HepG2 (cell line): ENCODE measurements around the gene MTR. TPM values are rescaled to one million over a fixed set of nuclear protein-coding genes. Genes with fewer than 3 reads are reported as not detected.
A peak's percentile ranks its signal among the peaks of the same experiment; 100 is the strongest.

Experiments used
- ATAC-seq: fragments of 200-7000 bp; cut with Tn5 transposase; 3 replicates; pipeline ENCODE4 v1.9.1; 2020; ENCODE audit warnings: mild to moderate bottlenecking, moderate library complexity
- BruUV-seq: library from RNA; stranded (reverse); fragments of 400-500 nt; replicated peaks from 2 replicates; lab custom pipeline; 2021; lab: Mats Ljungman, UMichigan
- CTCF ChIA-PET: fragments of 300-600 bp; formaldehyde crosslinking; extraction: SDS; loops from one replicate; lab custom pipeline; 2021; ENCODE audit warnings: low total read pairs, inconsistent platforms, low intra/inter-chr PET ratio; lab: Yijun Ruan, JAX
- POLR2A ChIA-PET: fragments of 350-600 bp; sonication (Branson Sonifier 250); formaldehyde crosslinking; loops from one replicate; lab custom pipeline; 2020; ENCODE audit warnings: antibody characterized with exemption, inconsistent platforms; lab: Yijun Ruan, JAX
- DNase-seq: peaks from one replicate; pipeline ENCODE4 v3.0.0-alpha.2; 2015; ENCODE audit warnings: low spot score
- FAIRE-seq: peaks from 3 replicates; lab custom pipeline; 2011; peaks lifted over from hg19 to GRCh38; lab: Jason Lieb, UNC
- H2AFZ ChIP-seq: one replicate; pipeline ENCODE4 v1.6.1; 2011; ENCODE audit warnings: low read length, inconsistent platforms
- H3K27ac ChIP-seq: fragments of 300-600 bp; 3 replicates; pipeline ENCODE4 v1.8.0; 2011; ENCODE audit warnings: mixed run types, mild to moderate bottlenecking, mixed read lengths, low read length, inconsistent platforms; ENCODE audit not compliant: insufficient read depth; ENCODE audit errors: extremely low read length
- H3K27me3 ChIP-seq, 2 experiments: fragments of 200-600 bp in 1 of 2; 2 replicates in 1 of 2; 3 replicates in 1 of 2; pipeline versions ENCODE4 v1.6.0 to v1.8.0; 2011; ENCODE audit warnings: low read length in 2 of 2, mild to moderate bottlenecking in 2 of 2, moderate library complexity in 2 of 2, inconsistent platforms in 1 of 2; ENCODE audit not compliant: insufficient read depth in 2 of 2, control insufficient read depth in 1 of 2
- H3K36me3 ChIP-seq, 2 experiments: fragments of 200-600 bp in 1 of 2; replicated peaks in 1 of 2; 2 replicates in 1 of 2; 3 replicates in 1 of 2; pipeline versions ENCODE4 v1.5.1 to v1.8.0; 2011; ENCODE audit warnings: low read length in 2 of 2, inconsistent platforms in 1 of 2; ENCODE audit not compliant: insufficient read depth in 2 of 2, control insufficient read depth in 1 of 2
- H3K4me1 ChIP-seq: 2 replicates; pipeline ENCODE4 v1.5.1; 2012; ENCODE audit warnings: low read length, inconsistent platforms; ENCODE audit not compliant: insufficient read depth
- H3K4me2 ChIP-seq: 2 replicates; pipeline ENCODE4 v1.6.0; 2011; ENCODE audit warnings: low read depth, low read length, inconsistent platforms
- H3K4me3 ChIP-seq, 3 experiments: fragments of 200-600 bp in 1 of 3; sonication (generic), shearing (Covaris generic) in 1 of 3; replicated peaks in 1 of 3; 2 replicates each; pipeline ENCODE4 v1.5.1; 2011 to 2016; ENCODE audit warnings: low read length in 3 of 3, inconsistent platforms in 2 of 3, low read depth in 2 of 3, mild to moderate bottlenecking in 2 of 3, control low read depth in 1 of 3, mixed read lengths in 1 of 3; ENCODE audit not compliant: insufficient read depth in 1 of 3
- H3K79me2 ChIP-seq: one replicate; pipeline ENCODE4 v1.6.1; 2011; ENCODE audit warnings: low read length, inconsistent platforms; ENCODE audit not compliant: insufficient read depth
- H3K9ac ChIP-seq: 2 replicates; pipeline ENCODE4 v1.6.0; 2011; ENCODE audit warnings: mild to moderate bottlenecking, low read depth, low read length, inconsistent platforms; ENCODE audit not compliant: insufficient read depth
- H3K9me3 ChIP-seq: 2 replicates; pipeline ENCODE4 v1.5.1; 2012; ENCODE audit warnings: mild to moderate bottlenecking, low read length
- H4K20me1 ChIP-seq: 2 replicates; pipeline ENCODE4 v1.6.0; 2011; ENCODE audit warnings: inconsistent platforms, mild to moderate bottlenecking, low read length, moderate library complexity; ENCODE audit not compliant: insufficient read depth
- HOXD1 ChIP-seq: sonication (generic); formaldehyde crosslinking; IDR thresholded peaks from 2 replicates; pipeline ENCODE4 v1.5.0; 2020; ENCODE audit warnings: missing genetic modification reagents
- KAT2B ChIP-seq: fragments of 150-350 bp; IDR thresholded peaks from 2 replicates; pipeline ENCODE4 v1.6.1; 2014; ENCODE audit warnings: low read depth, low read length, borderline replicate concordance
- MAFF ChIP-seq: IDR thresholded peaks from 2 replicates; pipeline ENCODE4 v1.6.1; 2011; ENCODE audit warnings: low read depth, low read length, improper control_type of control experiment
- MAFK ChIP-seq, 2 experiments: IDR thresholded peaks in 1 of 2; conservative IDR thresholded peaks in 1 of 2; 2 replicates each; pipeline ENCODE4 v1.6.1; 2011; ENCODE audit warnings: improper control_type of control experiment in 2 of 2, low read length in 2 of 2
- MATR3 ChIP-seq: sonication (generic); formaldehyde crosslinking; IDR thresholded peaks from 2 replicates; pipeline ENCODE4 v1.4.0; 2020; ENCODE audit warnings: missing genetic modification reagents
- SAFB2 ChIP-seq: sonication (generic); formaldehyde crosslinking; IDR thresholded peaks from 2 replicates; pipeline ENCODE4 v1.5.1; 2020; ENCODE audit warnings: missing genetic modification reagents, low read depth, mild to moderate bottlenecking, borderline replicate concordance
- SIX4 ChIP-seq: sonication (generic); formaldehyde crosslinking; IDR thresholded peaks from 2 replicates; pipeline ENCODE4 v1.4.0; 2020; ENCODE audit warnings: missing genetic modification reagents
- ZBTB21 ChIP-seq: sonication (generic); formaldehyde crosslinking; IDR thresholded peaks from 2 replicates; pipeline ENCODE4 v1.4.0; 2020; ENCODE audit warnings: missing genetic modification reagents
- ZNF33A ChIP-seq: sonication (generic); formaldehyde crosslinking; IDR thresholded peaks from 2 replicates; pipeline ENCODE4 v1.5.1; 2020; ENCODE audit warnings: missing genetic modification reagents, mild to moderate bottlenecking, moderate library complexity, borderline replicate concordance
- WGBS: methylation state at CpG from one replicate; pipeline ENCODE4 v1.1.6; 2017; ENCODE audit warnings: low lambda C conversion rate; 5-methylcytosine and 5-hydroxymethylcytosine counted together
- in situ Hi-C: cut with HindIII; loops from 2 replicates; pipeline ENCODE4 v1.10.0; 2017; ENCODE audit warnings: low pct_unique_long_range_greater_than_20kb; ENCODE audit not compliant: extremely low pct_ligation_motif_present
- intact Hi-C: fragments of 100-400 bp; cut with micrococcal nuclease; formaldehyde crosslinking; loops from one replicate; pipeline ENCODE4 v1.10.0; 2022; ENCODE audit not compliant: unreplicated experiment
- polyA plus RNA-seq, 8 experiments: library from polyadenylated mRNA; depleted of rRNA in 3 of 8; stranded (reverse) in 7 of 8; unstranded in 1 of 8; fragments of >200 nt; fragmentation: Illumina TruSeq in 4 of 8; extraction: Trizol in 4 of 8; gene quantifications; 2 replicates each; pipeline versions ENCODE4 v1.2.1 to v1.2.3, GENCODE V29; 2011 to 2016; ENCODE audit warnings: low read depth in 4 of 8, missing spikeins in 1 of 8, mixed read lengths in 1 of 8; ENCODE audit not compliant: insufficient read depth in 1 of 8
- total RNA-seq, 5 experiments: library from RNA; depleted of rRNA; stranded (reverse); fragments of >200 nt; fragmentation: Illumina TruSeq; extraction: Trizol; gene quantifications; 2 replicates each; pipeline ENCODE4 v1.2.3, GENCODE V29; 2016; ENCODE audit warnings: low read depth in 1 of 5
- TF ChIP-seq, protein P1 (sequence below): sonication (generic); formaldehyde crosslinking; conservative IDR thresholded peaks from 2 replicates; pipeline ENCODE4 v1.4.0; 2020; ENCODE audit warnings: missing genetic modification reagents

The MTR gene
- total and polyA plus RNA-seq, 2 of the 13 experiments (the other 11 are each of a cell fraction or from before 2014, with no cell fraction given): 16.3 to 36.1 TPM

- WGBS: 97% methylated on average over 4 of the region's 4 CpGs
- H3K27ac ChIP-seq: no peak overlapping the region
- no peak overlapping the region for H2AFZ ChIP-seq
- no peak overlapping the region for H3K4me3 ChIP-seq
- H3K9ac ChIP-seq: no peak overlapping the region
- H3K36me3 ChIP-seq: peaks cover 15 to 75% of the 10 kb centered on the region in 2 experiments
- H3K4me1 ChIP-seq: peaks cover 19% of the 10 kb centered on the region
- no peaks in the 10 kb centered on the region for H4K20me1 ChIP-seq
- no peaks in the 10 kb centered on the region for H3K79me2 ChIP-seq
- BruUV-seq: no TSS peak
- DNase-seq: no peak
- no peaks in the 10 kb centered on the region for H3K9me3 ChIP-seq
- no peak overlapping the region for H3K4me2 ChIP-seq
- no peak for ATAC-seq
- in situ Hi-C loops: no loop called here
- CTCF ChIA-PET: no interaction called here
- intact Hi-C loops: no loop called here
- no peaks in the 10 kb centered on the region for H3K27me3 ChIP-seq
- no peak for FAIRE-seq
- TF ChIP-seq, protein P1, sequence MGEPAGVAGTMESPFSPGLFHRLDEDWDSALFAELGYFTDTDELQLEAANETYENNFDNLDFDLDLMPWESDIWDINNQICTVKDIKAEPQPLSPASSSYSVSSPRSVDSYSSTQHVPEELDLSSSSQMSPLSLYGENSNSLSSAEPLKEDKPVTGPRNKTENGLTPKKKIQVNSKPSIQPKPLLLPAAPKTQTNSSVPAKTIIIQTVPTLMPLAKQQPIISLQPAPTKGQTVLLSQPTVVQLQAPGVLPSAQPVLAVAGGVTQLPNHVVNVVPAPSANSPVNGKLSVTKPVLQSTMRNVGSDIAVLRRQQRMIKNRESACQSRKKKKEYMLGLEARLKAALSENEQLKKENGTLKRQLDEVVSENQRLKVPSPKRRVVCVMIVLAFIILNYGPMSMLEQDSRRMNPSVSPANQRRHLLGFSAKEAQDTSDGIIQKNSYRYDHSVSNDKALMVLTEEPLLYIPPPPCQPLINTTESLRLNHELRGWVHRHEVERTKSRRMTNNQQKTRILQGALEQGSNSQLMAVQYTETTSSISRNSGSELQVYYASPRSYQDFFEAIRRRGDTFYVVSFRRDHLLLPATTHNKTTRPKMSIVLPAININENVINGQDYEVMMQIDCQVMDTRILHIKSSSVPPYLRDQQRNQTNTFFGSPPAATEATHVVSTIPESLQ (CRISPR knock-in tag): no peak
- TF ChIP-seq SAFB2 (CRISPR knock-in tag) (no peak), HOXD1 (CRISPR knock-in tag) (no peak), ZBTB21 (CRISPR knock-in tag) (no peak), SIX4 (CRISPR knock-in tag) (no peak), MAFF (peak; percentile 75), MAFK (conservative IDR thresholded peaks at IDR 0.05 in 1 of 2, IDR thresholded peaks at IDR 0.05 in 1 of 2; ENCODE audit: low read length in 2 of 2) (peak; percentile 71 to 82)
- TF ChIP-seq, all 625 proteins: peak for 2
- POLR2A ChIA-PET: no interaction called here
These were observed 42.0 kb downstream of the MTR start for GRCh38 chr1:236837115-236837514.

- 100% methylated on average over 2 of the region's 2 CpGs for WGBS
- Histone ChIP-seq H3K36me3 (peaks cover 10 to 72% of the 10 kb centered on the region in 2 experiments), H3K4me2 (no peak overlapping the region), H3K9me3 (no peaks in the 10 kb centered on the region), H3K4me1 (peaks cover 16% of the 10 kb centered on the region), H4K20me1 (no peaks in the 10 kb centered on the region), H3K9ac (no peak overlapping the region), H3K27ac (no peak overlapping the region), H2AFZ (no peak overlapping the region), H3K79me2 (no peaks in the 10 kb centered on the region), H3K27me3 (no peaks in the 10 kb centered on the region)
- ATAC-seq: no peak
- CTCF ChIA-PET: no interaction called here
- POLR2A ChIA-PET: no interaction called here
- intact Hi-C loops: no loop called here
- in situ Hi-C loops: no loop called here
- FAIRE-seq: no peak
- no peak for TF ChIP-seq ZNF33A (CRISPR knock-in tag)
- TF ChIP-seq KAT2B: no peak
- no peak for TF ChIP-seq MATR3
- TF ChIP-seq, all 625 proteins: peak for 0
- BruUV-seq: no TSS peak
- no peak overlapping the region for H3K4me3 ChIP-seq
- no peak for DNase-seq
These were observed 42.8 kb downstream of the MTR start for GRCh38 chr1:236837897-236838296.
